SK-N-SH treated with all-trans-retinoic acid at 6 μM for 48 hours (cell line): Measurements from ENCODE around the gene NUP205.

Experiments used
- ATAC-seq: fragments of 200-7000 bp; cut with Tn5 transposase; 3 replicates; pipeline ENCODE4 v1.9.1; 2020; ENCODE audit warnings: mild to moderate bottlenecking, moderate library complexity
- ARNTL ChIP-seq: fragments of 450-650 bp; formaldehyde crosslinking; IDR thresholded peaks from 2 replicates; pipeline ENCODE4 v1.5.0; 2020; ENCODE audit warnings: low read depth, mild to moderate bottlenecking, moderate library complexity, borderline replicate concordance
- CSDC2 ChIP-seq: fragments of 250-450 bp; sonication (Bioruptor Pico); IDR thresholded peaks from 2 replicates; pipeline ENCODE4 v1.5.0; 2020; ENCODE audit warnings: mild to moderate bottlenecking, moderate library complexity
- CSRNP3 ChIP-seq: fragments of 250-450 bp; sonication (Bioruptor Pico); IDR thresholded peaks from 2 replicates; pipeline ENCODE4 v1.5.1; 2021; ENCODE audit warnings: mild to moderate bottlenecking, moderate library complexity
- GLIS3 ChIP-seq: fragments of 250-450 bp; sonication (Bioruptor Pico); IDR thresholded peaks from 2 replicates; pipeline ENCODE4 v1.5.0; 2020; ENCODE audit warnings: mild to moderate bottlenecking, moderate library complexity
- ISL1 ChIP-seq: fragments of 250-450 bp; sonication (Bioruptor Pico); IDR thresholded peaks from 2 replicates; pipeline ENCODE4 v2.1.2; 2022; ENCODE audit warnings: mild to moderate bottlenecking, moderate library complexity
- PATZ1 ChIP-seq: fragments of 250-450 bp; sonication (Bioruptor Pico); IDR thresholded peaks from 2 replicates; pipeline ENCODE4 v1.8.0; 2020; ENCODE audit warnings: mild to moderate bottlenecking, moderate library complexity, borderline replicate concordance
- RARB ChIP-seq: fragments of 250-450 bp; sonication (Bioruptor Pico); IDR thresholded peaks from 2 replicates; pipeline ENCODE4 v1.8.0; 2021; ENCODE audit warnings: mild to moderate bottlenecking, moderate library complexity
- SNAI2 ChIP-seq: fragments of 250-450 bp; sonication (Bioruptor Pico); IDR thresholded peaks from 2 replicates; pipeline ENCODE4 v1.5.0; 2020; ENCODE audit warnings: mild to moderate bottlenecking, moderate library complexity
- TCF4 ChIP-seq: fragments of 250-450 bp; sonication (Bioruptor Pico); IDR thresholded peaks from 2 replicates; pipeline ENCODE4 v1.8.0; 2021; ENCODE audit warnings: mild to moderate bottlenecking, moderate library complexity, borderline replicate concordance
- TOX ChIP-seq: fragments of 250-450 bp; sonication (Bioruptor Pico); IDR thresholded peaks from 2 replicates; pipeline ENCODE4 v1.8.0; 2021; ENCODE audit warnings: mild to moderate bottlenecking, moderate library complexity, borderline replicate concordance
- ZC3H10 ChIP-seq: fragments of 250-450 bp; sonication (Bioruptor Pico); IDR thresholded peaks from 2 replicates; pipeline ENCODE4 v1.5.1; 2021; ENCODE audit warnings: mild to moderate bottlenecking, moderate library complexity
- ZFP3 ChIP-seq: fragments of 250-450 bp; sonication (Bioruptor Pico); IDR thresholded peaks from 2 replicates; pipeline ENCODE4 v1.5.0; 2020; ENCODE audit warnings: mild to moderate bottlenecking, moderate library complexity
- ZFP30 ChIP-seq: fragments of 450-650 bp; formaldehyde crosslinking; IDR thresholded peaks from 2 replicates; pipeline ENCODE4 v1.5.0; 2022; ENCODE audit warnings: mild to moderate bottlenecking, moderate library complexity
- ZNF565 ChIP-seq: fragments of 450-650 bp; formaldehyde crosslinking; conservative IDR thresholded peaks from 2 replicates; pipeline ENCODE4 v1.5.0; 2020; ENCODE audit warnings: low read depth, mild to moderate bottlenecking, moderate library complexity
- ZNF70 ChIP-seq: fragments of 450-650 bp; formaldehyde crosslinking; IDR thresholded peaks from 2 replicates; pipeline ENCODE4 v1.5.0; 2020; ENCODE audit warnings: mild to moderate bottlenecking, moderate library complexity
- ZNF8 ChIP-seq: fragments of 450-650 bp; formaldehyde crosslinking; IDR thresholded peaks from 2 replicates; pipeline ENCODE4 v1.5.0; 2020; ENCODE audit warnings: mild to moderate bottlenecking, moderate library complexity
- TF ChIP-seq, protein P1 (sequence below): fragments of 250-450 bp; sonication (Bioruptor Pico); IDR thresholded peaks from 2 replicates; pipeline ENCODE4 v1.5.1; 2020; ENCODE audit warnings: low read depth, mild to moderate bottlenecking, moderate library complexity
- TF ChIP-seq, protein P2 (sequence below): fragments of 250-450 bp; sonication (Bioruptor Pico); IDR thresholded peaks from 2 replicates; pipeline ENCODE4 v1.5.0; 2020; ENCODE audit warnings: mild to moderate bottlenecking, moderate library complexity

Gene NUP205

GRCh38 chr7:135575296-135575695 is 17.6 kb downstream of the NUP205 start:
- TF ChIP-seq ISL1 (CRISPR knock-in tag) (no peak), GLIS3 (CRISPR knock-in tag) (no peak), ZNF70 (no peak), CSRNP3 (CRISPR knock-in tag) (no peak), CSDC2 (CRISPR knock-in tag) (no peak), ZNF8 (CRISPR knock-in tag) (no peak), RARB (CRISPR knock-in tag) (no peak), SNAI2 (no peak), PATZ1 (CRISPR knock-in tag) (no peak), TCF4 (no peak), TOX (CRISPR knock-in tag) (no peak), ZFP30 (CRISPR knock-in tag) (no peak), ZNF565 (CRISPR knock-in tag) (no peak), ZFP3 (CRISPR knock-in tag) (no peak), ARNTL (no peak)
- TF ChIP-seq, protein P1, sequence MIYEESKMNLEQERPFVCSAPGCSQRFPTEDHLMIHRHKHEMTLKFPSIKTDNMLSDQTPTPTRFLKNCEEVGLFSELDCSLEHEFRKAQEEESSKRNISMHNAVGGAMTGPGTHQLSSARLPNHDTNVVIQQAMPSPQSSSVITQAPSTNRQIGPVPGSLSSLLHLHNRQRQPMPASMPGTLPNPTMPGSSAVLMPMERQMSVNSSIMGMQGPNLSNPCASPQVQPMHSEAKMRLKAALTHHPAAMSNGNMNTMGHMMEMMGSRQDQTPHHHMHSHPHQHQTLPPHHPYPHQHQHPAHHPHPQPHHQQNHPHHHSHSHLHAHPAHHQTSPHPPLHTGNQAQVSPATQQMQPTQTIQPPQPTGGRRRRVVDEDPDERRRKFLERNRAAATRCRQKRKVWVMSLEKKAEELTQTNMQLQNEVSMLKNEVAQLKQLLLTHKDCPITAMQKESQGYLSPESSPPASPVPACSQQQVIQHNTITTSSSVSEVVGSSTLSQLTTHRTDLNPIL (CRISPR knock-in tag): no peak
- TF ChIP-seq, all 23 proteins: peak for 0
- no peak for ATAC-seq

DNA sequence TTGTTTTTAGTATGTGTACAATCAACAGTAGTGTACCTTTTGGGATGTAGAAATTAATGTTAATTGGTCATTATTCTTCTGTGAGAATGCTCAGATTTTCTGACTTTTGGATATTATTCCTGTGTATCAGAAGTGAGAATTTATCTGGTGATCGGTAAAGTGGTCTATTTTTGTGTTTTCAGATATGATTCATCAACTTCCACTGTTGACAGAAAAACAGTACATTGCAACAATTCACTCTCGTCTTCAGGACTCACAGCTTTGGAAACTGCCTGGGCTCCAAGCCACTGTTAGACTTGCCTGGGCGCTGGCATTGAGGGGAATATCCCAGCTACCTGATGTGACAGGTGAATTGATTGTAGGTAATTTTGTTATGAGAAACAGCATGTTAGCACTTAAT is 20.9 kb downstream of the NUP205 start:
- ATAC-seq: no peak
- TF ChIP-seq ZFP3 (CRISPR knock-in tag) (no peak), ARNTL (no peak), ZFP30 (CRISPR knock-in tag) (no peak), ZNF70 (no peak), GLIS3 (CRISPR knock-in tag) (no peak)
- TF ChIP-seq, protein P1 (CRISPR knock-in tag): no peak
- TF ChIP-seq, all 23 proteins: peak for 0

- ATAC-seq: peak; percentile 71
- no peak for TF ChIP-seq CSRNP3 (CRISPR knock-in tag)
- TF ChIP-seq ISL1 (CRISPR knock-in tag): peak; percentile 84
These were observed 26.9 kb downstream of the NUP205 start for GRCh38 chr7:135584362-135585353.

DNA sequence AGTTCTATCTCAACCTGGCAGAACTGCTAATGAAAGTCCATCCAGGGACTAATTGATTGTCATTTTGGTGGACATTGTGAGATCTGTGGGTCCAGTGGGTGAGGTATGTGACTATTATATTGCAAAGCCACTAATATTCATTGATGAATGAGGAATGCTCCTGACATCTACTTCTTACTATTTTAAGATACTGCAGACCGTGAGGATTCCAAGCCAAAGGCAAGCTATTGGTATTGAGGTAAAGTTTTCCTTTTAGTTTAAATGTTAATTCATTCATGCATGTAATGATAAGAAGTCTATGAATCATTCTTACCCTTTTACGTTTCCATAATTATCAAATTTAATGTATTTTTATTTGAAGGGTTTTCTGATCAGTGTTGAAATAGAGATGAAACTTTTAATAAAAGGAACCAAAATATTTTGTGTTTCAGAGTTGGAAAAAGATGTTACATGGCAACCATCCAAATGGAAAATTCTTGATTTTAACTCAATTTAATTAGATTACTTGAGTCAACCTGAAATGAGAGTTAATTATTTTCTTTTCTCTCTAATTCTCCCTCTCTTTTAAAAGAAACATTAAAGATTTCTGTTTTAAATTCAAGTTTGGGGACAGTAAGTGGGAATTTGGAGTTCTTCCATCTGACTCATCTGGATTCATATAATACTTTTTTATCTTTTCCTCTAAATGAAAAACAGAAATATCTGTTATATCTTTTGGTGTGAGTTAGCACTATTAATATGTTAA is 39.6 kb downstream of the NUP205 start:
- peak; percentile 72 for ATAC-seq
- TF ChIP-seq, protein P1 (CRISPR knock-in tag): 0 out of 2 replicates have a peak, but pooled peaks have one; percentile 18
- TF ChIP-seq ISL1 (CRISPR knock-in tag) (peak; percentile 99), ZFP3 (CRISPR knock-in tag) (no peak), TCF4 (0 out of 2 replicates have a peak, but pooled peaks have one; percentile 30), PATZ1 (CRISPR knock-in tag) (peak; percentile 78; the same call in 1 of the 2 replicates), ZC3H10 (CRISPR knock-in tag) (peak; percentile 64; the same call in 1 of the 2 replicates)
- TF ChIP-seq, protein P2, sequence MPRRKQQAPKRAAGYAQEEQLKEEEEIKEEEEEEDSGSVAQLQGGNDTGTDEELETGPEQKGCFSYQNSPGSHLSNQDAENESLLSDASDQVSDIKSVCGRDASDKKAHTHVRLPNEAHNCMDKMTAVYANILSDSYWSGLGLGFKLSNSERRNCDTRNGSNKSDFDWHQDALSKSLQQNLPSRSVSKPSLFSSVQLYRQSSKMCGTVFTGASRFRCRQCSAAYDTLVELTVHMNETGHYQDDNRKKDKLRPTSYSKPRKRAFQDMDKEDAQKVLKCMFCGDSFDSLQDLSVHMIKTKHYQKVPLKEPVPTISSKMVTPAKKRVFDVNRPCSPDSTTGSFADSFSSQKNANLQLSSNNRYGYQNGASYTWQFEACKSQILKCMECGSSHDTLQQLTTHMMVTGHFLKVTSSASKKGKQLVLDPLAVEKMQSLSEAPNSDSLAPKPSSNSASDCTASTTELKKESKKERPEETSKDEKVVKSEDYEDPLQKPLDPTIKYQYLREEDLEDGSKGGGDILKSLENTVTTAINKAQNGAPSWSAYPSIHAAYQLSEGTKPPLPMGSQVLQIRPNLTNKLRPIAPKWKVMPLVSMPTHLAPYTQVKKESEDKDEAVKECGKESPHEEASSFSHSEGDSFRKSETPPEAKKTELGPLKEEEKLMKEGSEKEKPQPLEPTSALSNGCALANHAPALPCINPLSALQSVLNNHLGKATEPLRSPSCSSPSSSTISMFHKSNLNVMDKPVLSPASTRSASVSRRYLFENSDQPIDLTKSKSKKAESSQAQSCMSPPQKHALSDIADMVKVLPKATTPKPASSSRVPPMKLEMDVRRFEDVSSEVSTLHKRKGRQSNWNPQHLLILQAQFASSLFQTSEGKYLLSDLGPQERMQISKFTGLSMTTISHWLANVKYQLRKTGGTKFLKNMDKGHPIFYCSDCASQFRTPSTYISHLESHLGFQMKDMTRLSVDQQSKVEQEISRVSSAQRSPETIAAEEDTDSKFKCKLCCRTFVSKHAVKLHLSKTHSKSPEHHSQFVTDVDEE: no peak
